Measurements from ENCODE around the gene CHRNE.

Gene CHRNE

DNA sequence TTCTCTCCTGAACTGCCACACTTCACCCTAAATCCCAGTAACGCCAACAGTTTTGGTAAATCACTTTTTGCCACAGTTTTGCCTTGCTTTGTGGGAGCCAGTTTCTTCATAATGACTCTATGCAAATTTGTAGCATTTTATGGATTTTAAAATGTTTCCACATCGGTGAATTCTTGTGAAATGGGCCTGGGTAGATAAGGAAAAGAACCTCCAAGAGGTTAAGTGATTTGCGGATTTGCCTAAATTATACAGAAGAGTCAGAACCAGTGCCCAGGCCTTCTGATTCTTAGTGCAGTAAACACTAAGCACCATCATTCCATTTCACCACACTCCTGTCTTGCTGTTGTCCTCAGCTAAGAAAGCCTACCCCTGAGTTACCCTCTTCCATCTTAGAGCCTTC lies 51.8 kb downstream of the CHRNE start:
- DNase-seq = no peak

DNA sequence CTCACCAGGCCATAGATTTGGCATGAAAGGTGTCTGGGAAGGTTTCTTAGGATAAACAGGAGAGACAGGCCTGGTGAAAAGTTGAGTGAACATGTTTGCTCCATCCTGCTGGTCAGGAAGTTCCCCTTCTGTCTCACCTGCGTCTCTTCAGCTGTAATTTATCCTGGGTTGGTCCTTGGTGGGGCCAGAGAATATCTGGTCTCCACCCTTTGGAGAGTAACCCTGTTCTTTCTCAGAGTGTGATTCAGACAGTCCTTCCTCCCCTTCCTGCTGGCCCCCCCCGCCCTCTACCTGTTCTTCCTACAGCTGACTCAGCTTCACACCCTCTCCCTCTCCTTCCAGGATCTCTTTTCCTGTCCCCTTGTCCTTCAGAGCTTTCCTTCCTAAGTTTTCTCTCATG lies 52.7 kb downstream of the CHRNE start:
- DNase-seq = no peak

- DNase-seq = no peak
Observed at GRCh38 chr17:4849011-4849536, 53.8 kb downstream of the CHRNE start.

All from suppressor macrophage treated with lipopolysaccharide for 4 hours (primary cell).